ENCODE data around the gene LCLAT1. TPM values are rescaled to one million over a fixed set of nuclear protein-coding genes. Genes with fewer than 3 reads are reported as not detected.

LCLAT1 gene
- total RNA-seq, 2 experiments from 2014 or later = 9.2 to 19.6 TPM

- H2AFZ ChIP-seq (ENCODE audit: low read length) = no peak overlapping the region
- H3K27ac ChIP-seq (ENCODE audit: low read depth, low read length, poor library complexity, severe bottlenecking) = no peak overlapping the region
- H3K4me3 ChIP-seq (ENCODE audit: low read depth, low read length, poor library complexity, severe bottlenecking) = no peak overlapping the region
- no peaks in the 10 kb centered on the region for H3K4me1 ChIP-seq (ENCODE audit: insufficient read depth, low read length, poor library complexity, severe bottlenecking)
- no peaks in the 10 kb centered on the region for H4K20me1 ChIP-seq (ENCODE audit: insufficient read depth, low read length)
- intact Hi-C loops (cut with micrococcal nuclease; ENCODE audit: unreplicated experiment) = no loop called here
- no TSS peak for BruUV-seq (replicated peaks)
- no peaks in the 10 kb centered on the region for H3K9me3 ChIP-seq (ENCODE audit: low read length)
- TF ChIP-seq EZH2phosphoT487 (IDR thresholded peaks at IDR 0.05; ENCODE audit: borderline replicate concordance, low read depth, low read length) = no peak
- TF ChIP-seq, protein P1, sequence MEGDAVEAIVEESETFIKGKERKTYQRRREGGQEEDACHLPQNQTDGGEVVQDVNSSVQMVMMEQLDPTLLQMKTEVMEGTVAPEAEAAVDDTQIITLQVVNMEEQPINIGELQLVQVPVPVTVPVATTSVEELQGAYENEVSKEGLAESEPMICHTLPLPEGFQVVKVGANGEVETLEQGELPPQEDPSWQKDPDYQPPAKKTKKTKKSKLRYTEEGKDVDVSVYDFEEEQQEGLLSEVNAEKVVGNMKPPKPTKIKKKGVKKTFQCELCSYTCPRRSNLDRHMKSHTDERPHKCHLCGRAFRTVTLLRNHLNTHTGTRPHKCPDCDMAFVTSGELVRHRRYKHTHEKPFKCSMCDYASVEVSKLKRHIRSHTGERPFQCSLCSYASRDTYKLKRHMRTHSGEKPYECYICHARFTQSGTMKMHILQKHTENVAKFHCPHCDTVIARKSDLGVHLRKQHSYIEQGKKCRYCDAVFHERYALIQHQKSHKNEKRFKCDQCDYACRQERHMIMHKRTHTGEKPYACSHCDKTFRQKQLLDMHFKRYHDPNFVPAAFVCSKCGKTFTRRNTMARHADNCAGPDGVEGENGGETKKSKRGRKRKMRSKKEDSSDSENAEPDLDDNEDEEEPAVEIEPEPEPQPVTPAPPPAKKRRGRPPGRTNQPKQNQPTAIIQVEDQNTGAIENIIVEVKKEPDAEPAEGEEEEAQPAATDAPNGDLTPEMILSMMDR (conservative IDR thresholded peaks at IDR 0.05; ENCODE audit: low read length) = no peak
- H3K79me2 ChIP-seq (ENCODE audit: insufficient read depth, low read depth, low read length) = no peaks in the 10 kb centered on the region
- DNase-seq (ENCODE audit: low spot score) = no peak
- H3K4me2 ChIP-seq (ENCODE audit: low read length) = no peak overlapping the region
- ChIA-PET CTCF (ENCODE audit: unreplicated experiment) (no interaction called here), POLR2A (no interaction called here)
- H3K9me2 ChIP-seq (ENCODE audit: insufficient read depth, low read length) = no peaks in the 10 kb centered on the region
- H3K36me3 ChIP-seq (ENCODE audit: insufficient read depth, low read length) = no peaks in the 10 kb centered on the region
Observed at GRCh38 chr2:30608643-30609042, 161.6 kb downstream of the LCLAT1 start.

- intact Hi-C loops (cut with micrococcal nuclease; ENCODE audit: unreplicated experiment) = no loop called here
- Histone ChIP-seq H3K27ac (ENCODE audit: low read depth, low read length, poor library complexity, severe bottlenecking) (no peak overlapping the region), H3K9me3 (ENCODE audit: low read length) (no peaks in the 10 kb centered on the region), H3K4me2 (ENCODE audit: low read length) (no peak overlapping the region), H3K36me3 (ENCODE audit: insufficient read depth, low read length) (no peaks in the 10 kb centered on the region), H3K9me2 (ENCODE audit: insufficient read depth, low read length) (no peaks in the 10 kb centered on the region), H3K4me1 (ENCODE audit: insufficient read depth, low read length, poor library complexity, severe bottlenecking) (no peaks in the 10 kb centered on the region), H3K4me3 (ENCODE audit: low read depth, low read length, poor library complexity, severe bottlenecking) (no peak overlapping the region), H4K20me1 (ENCODE audit: insufficient read depth, low read length) (no peaks in the 10 kb centered on the region), H2AFZ (ENCODE audit: low read length) (no peak overlapping the region), H3K79me2 (ENCODE audit: insufficient read depth, low read depth, low read length) (no peaks in the 10 kb centered on the region)
- TF ChIP-seq EZH2phosphoT487 (IDR thresholded peaks at IDR 0.05; ENCODE audit: borderline replicate concordance, low read depth, low read length) = no peak
- TF ChIP-seq, protein P1 (conservative IDR thresholded peaks at IDR 0.05; ENCODE audit: low read length) = no peak
- POLR2A ChIA-PET = interaction anchor here (0.6 to 1.2 kb wide), 5 partner anchors 10 to 587 kb away, joined by 3 to 6 read pairs (median 3); no protein-coding TSS in a partner anchor
- no peak for DNase-seq (ENCODE audit: low spot score)
- BruUV-seq (replicated peaks) = no TSS peak
- CTCF ChIA-PET (ENCODE audit: unreplicated experiment) = no interaction called here
Observed at GRCh38 chr2:30611583-30611982, 164.5 kb downstream of the LCLAT1 start.

DNA sequence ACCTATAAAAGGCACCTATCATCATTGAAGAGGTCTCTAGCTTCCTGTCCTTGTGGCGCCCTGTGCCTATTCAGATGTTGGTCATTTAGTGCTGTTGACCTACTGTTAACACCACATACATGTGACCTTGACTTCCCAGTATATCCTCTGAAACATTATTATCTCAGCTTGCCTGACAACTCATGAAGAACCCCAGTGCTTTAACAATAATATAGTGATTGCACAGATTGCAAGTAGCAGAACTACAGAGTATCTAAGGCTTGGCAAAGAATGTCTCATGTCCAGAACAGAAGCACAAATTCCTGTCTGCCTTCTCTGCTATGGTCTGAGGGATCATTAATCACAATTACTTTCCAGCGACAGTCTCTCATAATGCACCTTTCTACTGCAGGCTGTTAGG is 165.3 kb downstream of the LCLAT1 start:
- Histone ChIP-seq H3K79me2 (ENCODE audit: insufficient read depth, low read depth, low read length) (no peaks in the 10 kb centered on the region), H3K36me3 (ENCODE audit: insufficient read depth, low read length) (no peaks in the 10 kb centered on the region), H3K4me1 (ENCODE audit: insufficient read depth, low read length, poor library complexity, severe bottlenecking) (no peaks in the 10 kb centered on the region), H2AFZ (ENCODE audit: low read length) (no peak overlapping the region), H3K4me2 (ENCODE audit: low read length) (no peak overlapping the region), H3K9me2 (ENCODE audit: insufficient read depth, low read length) (no peaks in the 10 kb centered on the region), H3K9me3 (ENCODE audit: low read length) (no peaks in the 10 kb centered on the region), H3K27ac (ENCODE audit: low read depth, low read length, poor library complexity, severe bottlenecking) (no peak overlapping the region), H3K4me3 (ENCODE audit: low read depth, low read length, poor library complexity, severe bottlenecking) (no peak overlapping the region), H4K20me1 (ENCODE audit: insufficient read depth, low read length) (no peaks in the 10 kb centered on the region)
- ChIA-PET POLR2A (interaction anchor here (0.6 to 1.2 kb wide), 3 partner anchors 10 to 400 kb away, joined by 3 to 4 read pairs (median 3); no protein-coding TSS in a partner anchor), CTCF (ENCODE audit: unreplicated experiment) (interaction anchor here (1.0 kb wide), 1 partner anchor 99 kb away, joined by 3 read pairs; no protein-coding TSS in a partner anchor)
- DNase-seq (ENCODE audit: low spot score) = no peak
- intact Hi-C loops (cut with micrococcal nuclease; ENCODE audit: unreplicated experiment) = no loop called here
- no TSS peak for BruUV-seq (replicated peaks)
- TF ChIP-seq, protein P1 (conservative IDR thresholded peaks at IDR 0.05; ENCODE audit: low read length) = no peak
- no peak for TF ChIP-seq EZH2phosphoT487 (IDR thresholded peaks at IDR 0.05; ENCODE audit: borderline replicate concordance, low read depth, low read length)

All from OCI-LY7 (cell line).